A673 (cell line): ENCODE results near the gene ZNHIT3. TPM values are rescaled to one million over a fixed set of nuclear protein-coding genes. Genes with fewer than 3 reads are reported as not detected.

Experiments
- BruUV-seq: library from RNA; stranded (reverse); fragments of 400-500 nt; replicated peaks from 2 replicates; lab custom pipeline; 2021; lab: Mats Ljungman, UMichigan
- CTCF ChIA-PET: fragments of 300-600 bp; sonication (Branson Sonifier 250); formaldehyde crosslinking; loops from one replicate; lab custom pipeline; 2022; ENCODE audit warnings: antibody characterized with exemption; lab: Charles Lee
- POLR2A ChIA-PET: fragments of 300-600 bp; sonication (Branson Sonifier 250); formaldehyde crosslinking; loops from one replicate; lab custom pipeline; 2022; ENCODE audit warnings: antibody characterized with exemption; ENCODE audit not compliant: low non-redundant PET; lab: Charles Lee
- DNase-seq: peaks from one replicate; pipeline ENCODE4 v3.0.0-alpha.2; 2015; ENCODE audit warnings: low spot score
- H3K27ac ChIP-seq: fragments of 200-600 bp; sonication (generic); 2 replicates; pipeline ENCODE4 v1.5.1; 2016; ENCODE audit warnings: mixed run types, low read depth, mild to moderate bottlenecking, mixed read lengths, antibody characterized with exemption, low read length; ENCODE audit not compliant: poor library complexity, severe bottlenecking
- H3K27me3 ChIP-seq: fragments of 200-600 bp; sonication (generic); replicated peaks from 2 replicates; pipeline ENCODE4 v1.6.1; 2017; ENCODE audit warnings: mixed run types, low read depth, mild to moderate bottlenecking, mixed read lengths, antibody characterized with exemption, low read length; ENCODE audit not compliant: insufficient read depth, poor library complexity
- H3K36me3 ChIP-seq: fragments of 200-600 bp; sonication (generic); 2 replicates; pipeline ENCODE4 v1.6.1; 2016; ENCODE audit warnings: mixed run types, mild to moderate bottlenecking, mixed read lengths, antibody characterized with exemption, low read length; ENCODE audit not compliant: insufficient read depth, poor library complexity, severe bottlenecking
- H3K4me1 ChIP-seq: fragments of 200-600 bp; sonication (generic); 2 replicates; pipeline ENCODE4 v1.6.1; 2017; ENCODE audit warnings: mixed run types, mild to moderate bottlenecking, mixed read lengths, antibody characterized with exemption, low read length; ENCODE audit not compliant: insufficient read depth, poor library complexity, severe bottlenecking
- H3K4me3 ChIP-seq: fragments of 200-600 bp; sonication (generic); 2 replicates; pipeline ENCODE4 v1.5.1; 2016; ENCODE audit warnings: low read depth, mixed run types, mild to moderate bottlenecking, mixed read lengths, low read length; ENCODE audit not compliant: poor library complexity, severe bottlenecking
- H3K9me3 ChIP-seq: fragments of 200-600 bp; sonication (generic); 2 replicates; pipeline ENCODE4 v1.6.1; 2016; ENCODE audit warnings: mixed run types, low read depth, mild to moderate bottlenecking, mixed read lengths, antibody characterized with exemption, low read length; ENCODE audit not compliant: poor library complexity, severe bottlenecking
- CTCF ChIP-seq: fragments of 300-800, 200-600 bp; sonication (generic); conservative IDR thresholded peaks from 2 replicates; pipeline ENCODE4 v1.5.1; 2017; ENCODE audit warnings: low read depth, mild to moderate bottlenecking, antibody characterized with exemption, low read length, moderate library complexity, mixed read lengths
- EZH2 ChIP-seq: fragments of 200-600 bp; sonication (generic); IDR thresholded peaks from 2 replicates; pipeline ENCODE4 v1.6.1; 2017; ENCODE audit warnings: borderline replicate concordance, low read depth, mild to moderate bottlenecking, mixed read lengths, antibody characterized with exemption, low read length; ENCODE audit not compliant: poor library complexity, severe bottlenecking
- intact Hi-C: fragments of 100-400 bp; cut with micrococcal nuclease; formaldehyde crosslinking; loops from one replicate; pipeline ENCODE4 v1.10.0; 2022; ENCODE audit not compliant: unreplicated experiment
- total RNA-seq: library from RNA; stranded (reverse); gene quantifications from 2 replicates; pipeline ENCODE4 v1.2.3, GENCODE V29; 2021

The ZNHIT3 gene
- total RNA-seq, 1 experiment from 2014 or later = 35.2 TPM

- Histone ChIP-seq H3K9me3 (no peaks in the 10 kb centered on the region), H3K36me3 (peaks cover 17% of the 10 kb centered on the region), H3K27ac (no peak overlapping the region), H3K27me3 (no peaks in the 10 kb centered on the region), H3K4me3 (no peak overlapping the region), H3K4me1 (peaks cover 4% of the 10 kb centered on the region)
- CTCF ChIA-PET = no interaction called here
- DNase-seq = peak; percentile 4
- intact Hi-C loops = no loop called here
- POLR2A ChIA-PET = no interaction called here
- TF ChIP-seq EZH2 = no peak
- TF ChIP-seq CTCF = no peak
- BruUV-seq = no TSS peak
Observed at GRCh38 chr17:36529121-36529520, 42.6 kb downstream of the ZNHIT3 start.

GRCh38 chr17:36532435-36532975 lies 46.0 kb downstream of the ZNHIT3 start:
- no peaks in the 10 kb centered on the region for H3K27me3 ChIP-seq
- H3K36me3 ChIP-seq = peaks cover 11% of the 10 kb centered on the region
- no peak overlapping the region for H3K27ac ChIP-seq
- POLR2A ChIA-PET = no interaction called here
- DNase-seq = no peak
- H3K9me3 ChIP-seq = no peaks in the 10 kb centered on the region
- intact Hi-C loops = no loop called here
- TF ChIP-seq CTCF (no peak), EZH2 (no peak)
- no TSS peak for BruUV-seq
- no peak overlapping the region for H3K4me3 ChIP-seq
- CTCF ChIA-PET = no interaction called here
- peaks cover 4% of the 10 kb centered on the region for H3K4me1 ChIP-seq

GRCh38 chr17:36533935-36534839 lies 47.7 kb downstream of the ZNHIT3 start:
- H3K27me3 ChIP-seq = no peaks in the 10 kb centered on the region
- H3K4me3 ChIP-seq = peak overlapping the region; percentile 62
- H3K9me3 ChIP-seq = no peaks in the 10 kb centered on the region
- DNase-seq = peak; percentile 70
- TF ChIP-seq CTCF (peak; percentile 51), EZH2 (no peak)
- intact Hi-C loops = no loop called here
- ChIA-PET POLR2A (no interaction called here), CTCF (no interaction called here)
- H3K27ac ChIP-seq = peak overlapping the region; percentile 92
- H3K36me3 ChIP-seq = peaks cover 8% of the 10 kb centered on the region
- peaks cover 4% of the 10 kb centered on the region for H3K4me1 ChIP-seq
- no TSS peak for BruUV-seq
